ENCODE data around the gene FES.

The FES gene

DNA sequence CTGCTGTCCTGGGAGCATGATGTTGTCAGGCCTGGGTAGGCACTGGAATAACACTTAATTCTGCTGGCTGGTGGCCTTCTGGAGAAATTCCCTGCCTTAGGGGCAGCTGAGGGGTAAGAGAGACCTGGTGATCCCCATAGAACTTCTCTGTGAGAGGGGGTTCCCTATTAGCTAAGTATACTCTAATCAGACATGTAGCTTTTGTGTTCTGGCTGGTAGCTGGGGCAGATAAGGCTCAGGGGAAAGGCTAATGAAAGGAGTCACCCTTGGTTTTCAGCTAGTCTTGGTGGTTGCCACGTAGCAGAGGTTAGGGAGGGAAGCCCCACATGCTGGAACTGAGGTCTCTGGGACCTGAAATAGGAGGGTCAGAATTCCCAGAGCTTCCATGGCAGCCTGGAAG is 49.0 kb downstream of the FES start:
- no peak for DNase-seq

DNA sequence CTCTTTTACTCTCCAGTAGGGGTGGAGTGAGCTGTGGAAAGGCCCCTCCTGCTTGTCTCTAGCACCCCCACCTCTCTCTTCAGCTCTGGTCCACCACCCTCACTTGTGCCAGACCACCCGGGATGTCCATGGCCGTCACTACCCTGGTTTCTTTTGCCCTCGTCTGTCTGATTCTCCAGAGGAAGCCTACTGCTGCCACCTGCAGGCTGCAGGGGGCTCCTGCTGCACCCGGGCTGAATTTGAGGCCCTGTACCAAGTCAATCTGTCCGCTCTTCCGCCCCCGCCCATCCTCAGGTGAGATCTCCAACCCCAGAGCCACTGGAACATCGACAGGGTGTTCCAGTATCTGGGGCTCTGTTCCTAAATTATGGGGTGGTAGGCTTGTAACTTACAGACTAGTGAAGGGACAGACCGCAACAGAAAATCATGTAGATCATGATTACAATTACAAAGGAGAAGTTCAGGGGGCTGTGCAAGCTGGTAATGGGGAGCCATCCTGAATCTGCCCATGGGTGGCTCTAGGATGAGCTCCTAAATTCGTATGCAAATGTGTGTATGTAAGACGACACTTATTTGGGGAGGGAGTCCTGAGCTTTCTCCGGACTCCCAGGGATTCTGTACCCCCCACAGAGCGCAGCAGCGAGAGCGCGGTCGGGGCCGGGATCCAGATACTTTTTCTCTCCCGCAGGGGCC is 50.1 kb downstream of the FES start:
- DNase-seq: peak; percentile 43

GRCh38 chr15:90934949-90935751 is 50.8 kb downstream of the FES start, which contains the start of gene UNC45A:
TSS of gene UNC45A (plus strand) at chr15:90935285. CDS start at chr15:90935325, 40 bp downstream.
- DNase-seq: peak; percentile 66

- DNase-seq: no peak
These were observed 52.5 kb downstream of the FES start for GRCh38 chr15:90936823-90937222.

DNA sequence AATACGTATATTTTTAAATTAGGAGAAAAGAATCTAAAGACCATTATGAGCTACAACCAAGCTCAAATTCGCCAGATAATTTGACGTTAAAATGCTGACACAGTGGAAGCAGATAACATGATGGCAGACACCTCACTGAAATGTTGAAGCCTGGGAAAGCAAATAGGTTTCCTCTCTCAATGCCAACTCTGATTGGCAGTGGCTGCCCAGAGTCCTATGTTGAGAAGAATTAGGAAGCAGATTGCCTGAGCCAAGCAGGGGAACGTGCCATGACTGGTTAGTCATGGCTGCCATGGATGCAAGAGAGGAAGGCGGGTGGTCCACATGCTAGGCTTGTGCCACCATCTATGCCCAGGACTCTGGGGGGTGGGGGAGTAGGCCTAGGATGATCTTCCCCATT is 54.0 kb downstream of the FES start:
- DNase-seq: no peak

GRCh38 chr15:90939756-90940155 is 55.5 kb downstream of the FES start:
- DNase-seq: no peak

DNA sequence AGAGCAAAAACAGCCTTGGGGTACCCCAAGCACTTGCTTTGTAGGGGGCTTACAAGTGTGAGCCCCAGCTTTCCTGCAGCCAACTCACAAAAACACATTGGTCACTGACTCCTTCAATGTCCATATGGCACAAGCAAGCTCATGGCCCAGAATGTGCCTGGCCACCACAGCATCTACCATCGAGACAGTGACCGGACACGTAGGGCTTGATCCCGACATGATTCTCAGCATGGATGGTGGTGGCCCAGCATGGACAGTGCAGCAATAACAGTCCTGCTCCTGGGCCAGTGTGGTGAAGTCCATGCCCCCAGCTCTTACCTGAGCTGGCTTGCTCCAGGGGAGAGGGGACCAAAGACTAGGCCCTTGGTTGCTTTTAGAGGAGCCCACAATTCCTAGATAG is 56.7 kb downstream of the FES start:
- no peak for DNase-seq

DNA sequence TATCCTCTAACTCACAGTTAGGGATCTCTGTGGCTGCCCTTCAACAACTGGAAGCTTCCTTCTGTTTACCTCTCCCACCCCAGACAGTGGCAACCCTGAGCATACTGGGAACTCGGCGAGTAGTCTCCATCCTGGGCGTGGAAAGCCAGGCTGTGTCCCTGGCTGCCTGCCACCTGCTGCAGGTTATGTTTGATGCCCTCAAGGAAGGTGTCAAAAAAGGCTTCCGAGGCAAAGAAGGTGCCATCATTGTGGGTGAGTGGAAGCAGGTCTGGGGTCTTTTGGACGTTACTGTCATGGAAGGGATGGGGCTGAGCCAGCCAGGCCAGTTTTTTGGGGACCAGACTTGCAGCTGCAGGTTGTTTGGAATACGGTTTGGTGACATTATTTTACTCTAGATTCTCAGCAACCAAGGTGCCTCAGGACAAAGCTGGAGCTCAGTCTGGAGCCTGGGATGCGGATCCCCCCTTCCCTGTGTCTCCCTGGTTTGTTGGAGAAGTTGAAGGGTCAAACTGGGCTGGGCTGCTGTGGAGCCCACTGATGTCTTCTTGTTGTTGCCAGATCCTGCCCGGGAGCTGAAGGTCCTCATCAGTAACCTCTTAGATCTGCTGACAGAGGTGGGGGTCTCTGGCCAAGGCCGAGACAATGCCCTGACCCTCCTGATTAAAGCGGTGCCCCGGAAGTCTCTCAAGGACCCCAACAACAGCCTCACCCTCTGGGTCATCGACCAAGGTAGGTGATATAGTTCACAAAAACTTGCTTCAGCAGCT is 58.2 kb downstream of the FES start:
- DNase-seq: no peak

- DNase-seq: no peak
These were observed 60.8 kb downstream of the FES start for GRCh38 chr15:90945091-90945490.
